SK-N-SH treated with all-trans-retinoic acid at 6 μM for 48 hours (cell line): ENCODE data around the gene PTPRN2.
"Not testable (repeated sequence)": the region's sequence is repeated elsewhere in the genome, so short reads cannot be mapped to it uniquely, and the experiment has no call there.

ENCODE experiments used
- ATAC-seq: fragments of 200-7000 bp; cut with Tn5 transposase; 3 replicates; pipeline ENCODE4 v1.9.1; 2020; ENCODE audit warnings: mild to moderate bottlenecking, moderate library complexity
- ARNTL ChIP-seq: fragments of 450-650 bp; formaldehyde crosslinking; IDR thresholded peaks from 2 replicates; pipeline ENCODE4 v1.5.0; 2020; ENCODE audit warnings: low read depth, mild to moderate bottlenecking, moderate library complexity, borderline replicate concordance
- BACH2 ChIP-seq: fragments of 250-450 bp; sonication (Bioruptor Pico); IDR thresholded peaks from 2 replicates; pipeline ENCODE4 v1.9.0; 2021; ENCODE audit warnings: mild to moderate bottlenecking, borderline replicate concordance
- CREB5 ChIP-seq: fragments of 250-450 bp; sonication (Bioruptor Pico); IDR thresholded peaks from 2 replicates; pipeline ENCODE4 v1.5.1; 2020; ENCODE audit warnings: low read depth, mild to moderate bottlenecking, moderate library complexity
- CSDC2 ChIP-seq: fragments of 250-450 bp; sonication (Bioruptor Pico); IDR thresholded peaks from 2 replicates; pipeline ENCODE4 v1.5.0; 2020; ENCODE audit warnings: mild to moderate bottlenecking, moderate library complexity
- CSRNP3 ChIP-seq: fragments of 250-450 bp; sonication (Bioruptor Pico); IDR thresholded peaks from 2 replicates; pipeline ENCODE4 v1.5.1; 2021; ENCODE audit warnings: mild to moderate bottlenecking, moderate library complexity
- GLIS3 ChIP-seq: fragments of 250-450 bp; sonication (Bioruptor Pico); IDR thresholded peaks from 2 replicates; pipeline ENCODE4 v1.5.0; 2020; ENCODE audit warnings: mild to moderate bottlenecking, moderate library complexity
- ISL1 ChIP-seq: fragments of 250-450 bp; sonication (Bioruptor Pico); IDR thresholded peaks from 2 replicates; pipeline ENCODE4 v2.1.2; 2022; ENCODE audit warnings: mild to moderate bottlenecking, moderate library complexity
- OSR1 ChIP-seq: fragments of 250-450 bp; sonication (Bioruptor Pico); IDR thresholded peaks from 2 replicates; pipeline ENCODE4 v1.8.0; 2022; ENCODE audit warnings: moderate library complexity, mild to moderate bottlenecking, inconsistent platforms
- PATZ1 ChIP-seq: fragments of 250-450 bp; sonication (Bioruptor Pico); IDR thresholded peaks from 2 replicates; pipeline ENCODE4 v1.8.0; 2020; ENCODE audit warnings: mild to moderate bottlenecking, moderate library complexity, borderline replicate concordance
- POU6F1 ChIP-seq: fragments of 250-450 bp; sonication (Bioruptor Pico); IDR thresholded peaks from 2 replicates; pipeline ENCODE4 v1.8.0; 2021; ENCODE audit warnings: low read depth, mild to moderate bottlenecking, moderate library complexity, borderline replicate concordance
- PPARA ChIP-seq: fragments of 250-450 bp; sonication (Bioruptor Pico); IDR thresholded peaks from 2 replicates; pipeline ENCODE4 v1.5.0; 2020; ENCODE audit warnings: mild to moderate bottlenecking, borderline replicate concordance
- RARB ChIP-seq: fragments of 250-450 bp; sonication (Bioruptor Pico); IDR thresholded peaks from 2 replicates; pipeline ENCODE4 v1.8.0; 2021; ENCODE audit warnings: mild to moderate bottlenecking, moderate library complexity
- SNAI2 ChIP-seq: fragments of 250-450 bp; sonication (Bioruptor Pico); IDR thresholded peaks from 2 replicates; pipeline ENCODE4 v1.5.0; 2020; ENCODE audit warnings: mild to moderate bottlenecking, moderate library complexity
- TOX ChIP-seq: fragments of 250-450 bp; sonication (Bioruptor Pico); IDR thresholded peaks from 2 replicates; pipeline ENCODE4 v1.8.0; 2021; ENCODE audit warnings: mild to moderate bottlenecking, moderate library complexity, borderline replicate concordance
- TSHZ2 ChIP-seq: fragments of 250-450 bp; sonication (Bioruptor Pico); IDR thresholded peaks from 2 replicates; pipeline ENCODE4 v1.5.0; 2020; ENCODE audit warnings: mild to moderate bottlenecking, moderate library complexity
- ZC3H10 ChIP-seq: fragments of 250-450 bp; sonication (Bioruptor Pico); IDR thresholded peaks from 2 replicates; pipeline ENCODE4 v1.5.1; 2021; ENCODE audit warnings: mild to moderate bottlenecking, moderate library complexity
- ZFP3 ChIP-seq: fragments of 250-450 bp; sonication (Bioruptor Pico); IDR thresholded peaks from 2 replicates; pipeline ENCODE4 v1.5.0; 2020; ENCODE audit warnings: mild to moderate bottlenecking, moderate library complexity
- ZNF70 ChIP-seq: fragments of 450-650 bp; formaldehyde crosslinking; IDR thresholded peaks from 2 replicates; pipeline ENCODE4 v1.5.0; 2020; ENCODE audit warnings: mild to moderate bottlenecking, moderate library complexity
- ZNF8 ChIP-seq: fragments of 450-650 bp; formaldehyde crosslinking; IDR thresholded peaks from 2 replicates; pipeline ENCODE4 v1.5.0; 2020; ENCODE audit warnings: mild to moderate bottlenecking, moderate library complexity

Gene PTPRN2

GRCh38 chr7:157667261-157667660, 920.4 kb downstream of the PTPRN2 start:
- TF ChIP-seq ARNTL (CRISPR knock-in tag) (no peak), ZFP3 (CRISPR knock-in tag) (no peak), POU6F1 (no peak), ZNF8 (CRISPR knock-in tag) (no peak)
- no peak for ATAC-seq

- TF ChIP-seq RARB (CRISPR knock-in tag), result no peak
- TF ChIP-seq ZC3H10, result no peak
- no peak for TF ChIP-seq SNAI2
- TF ChIP-seq CSDC2 (CRISPR knock-in tag), result no peak
- no peak for TF ChIP-seq TOX (CRISPR knock-in tag)
- no peak for TF ChIP-seq GLIS3 (CRISPR knock-in tag)
- TF ChIP-seq POU6F1, result no peak
- no peak for TF ChIP-seq PATZ1 (CRISPR knock-in tag)
- no peak for TF ChIP-seq BACH2 (CRISPR knock-in tag)
- TF ChIP-seq ZFP3 (CRISPR knock-in tag), result no peak
- TF ChIP-seq TSHZ2 (CRISPR knock-in tag), result no peak
- TF ChIP-seq PPARA (CRISPR knock-in tag), result no peak
- TF ChIP-seq CREB5, result no peak
- no peak for TF ChIP-seq ISL1
- no peak for TF ChIP-seq CSRNP3
- no peak for TF ChIP-seq ZNF70 (CRISPR knock-in tag)
- no peak for TF ChIP-seq OSR1 (CRISPR knock-in tag)
- TF ChIP-seq, all 23 proteins: peak for 0
- ATAC-seq, result no peak
Observed at GRCh38 chr7:157666530-157667040, 921.0 kb downstream of the PTPRN2 start.

- ATAC-seq, result not testable (repeated sequence)
- TF ChIP-seq ZNF8 (CRISPR knock-in tag), result peak; percentile 48; the same call in 1 of the 2 replicates
- TF ChIP-seq, all 23 proteins: peak for 1; not testable (repeated sequence) for 22
Observed at GRCh38 chr7:157665634-157665988, 922.0 kb downstream of the PTPRN2 start.
